ENCODE results near the gene GOLGA8K.
"Not testable (repeated sequence)": the region's sequence is repeated elsewhere in the genome, so short reads cannot be mapped to it uniquely, and the experiment has no call there.

Gene GOLGA8K

GRCh38 chr15:32403192-32403591 lies at the start of gene GOLGA8K:
Gene GOLGA8K (minus strand): TSS chr15:32403292. CDS start chr15:32403194, 98 bp downstream.
- DNase-seq = not testable (repeated sequence)

- not testable (repeated sequence) for DNase-seq
Measured at GRCh38 chr15:32440445-32440977, 37.4 kb upstream of the GOLGA8K start.

- not testable (repeated sequence) for DNase-seq
Measured at GRCh38 chr15:32434102-32434963, 31.2 kb upstream of the GOLGA8K start.

- DNase-seq = not testable (repeated sequence)
Measured at GRCh38 chr15:32427635-32428034, 24.5 kb upstream of the GOLGA8K start.

GRCh38 chr15:32426511-32426910 lies 23.4 kb upstream of the GOLGA8K start:
- DNase-seq = not testable (repeated sequence)

GRCh38 chr15:32407903-32408302 lies 4.8 kb upstream of the GOLGA8K start:
- not testable (repeated sequence) for DNase-seq

GRCh38 chr15:32396522-32396921 lies 6.6 kb downstream of the GOLGA8K start:
- DNase-seq = not testable (repeated sequence)

GRCh38 chr15:32394745-32395144 lies 8.3 kb downstream of the GOLGA8K start:
- not testable (repeated sequence) for DNase-seq

GRCh38 chr15:32388050-32388648 lies 14.9 kb downstream of the GOLGA8K start:
- DNase-seq = not testable (repeated sequence)

- DNase-seq = not testable (repeated sequence)
Measured at GRCh38 chr15:32385823-32386495, 17.1 kb downstream of the GOLGA8K start.

GRCh38 chr15:32374185-32374584 lies 28.9 kb downstream of the GOLGA8K start:
- not testable (repeated sequence) for DNase-seq

- not testable (repeated sequence) for DNase-seq
Measured at GRCh38 chr15:32373707-32374106, 29.4 kb downstream of the GOLGA8K start.

- not testable (repeated sequence) for DNase-seq
Measured at GRCh38 chr15:32372075-32372474, 31.0 kb downstream of the GOLGA8K start.

- not testable (repeated sequence) for DNase-seq
Measured at GRCh38 chr15:32370526-32370925, 32.6 kb downstream of the GOLGA8K start.

- DNase-seq = not testable (repeated sequence)
Measured at GRCh38 chr15:32370064-32370463, 33.0 kb downstream of the GOLGA8K start.

GRCh38 chr15:32366492-32366891 lies 36.6 kb downstream of the GOLGA8K start:
- DNase-seq = not testable (repeated sequence)

- not testable (repeated sequence) for DNase-seq
Measured at GRCh38 chr15:32365955-32366354, 37.1 kb downstream of the GOLGA8K start.

- DNase-seq = not testable (repeated sequence)
Measured at GRCh38 chr15:32364944-32365343, 38.1 kb downstream of the GOLGA8K start.

GRCh38 chr15:32363449-32363848 lies 39.6 kb downstream of the GOLGA8K start:
- not testable (repeated sequence) for DNase-seq

GRCh38 chr15:32361662-32362061 lies 41.4 kb downstream of the GOLGA8K start:
- DNase-seq = not testable (repeated sequence)

GRCh38 chr15:32358462-32358861 lies 44.6 kb downstream of the GOLGA8K start:
- DNase-seq = not testable (repeated sequence)

GRCh38 chr15:32356909-32357308 lies 46.2 kb downstream of the GOLGA8K start:
- not testable (repeated sequence) for DNase-seq

- not testable (repeated sequence) for DNase-seq
Measured at GRCh38 chr15:32352748-32353147, 50.3 kb downstream of the GOLGA8K start.
